Thoracic aorta (tissue), 2 donors: Measurements from ENCODE around the gene KCNMB3. TPM values are rescaled to one million over a fixed set of nuclear protein-coding genes. Genes with fewer than 3 reads are reported as not detected.

Source experiments
- ATAC-seq: fragments of 150-250 bp; one replicate; pipeline ENCODE4 v1.8.0; 2017; ENCODE audit warnings: low read depth; ENCODE audit not compliant: insufficient number of reproducible peaks, low FRiP score
- DNase-seq: peaks from one replicate; pipeline ENCODE4 v3.0.0-alpha.2; 2020; ENCODE audit warnings: low spot score
- H3K27ac ChIP-seq, 2 donors: fragments of 200-600 bp; sonication (generic); 1 replicate in 1 of 2; 2 replicates in 1 of 2; pipeline ENCODE4 v1.5.1; 2016; ENCODE audit warnings: mild to moderate bottlenecking in 2 of 2, moderate library complexity in 2 of 2
- H3K27me3 ChIP-seq: fragments of 200-600 bp; sonication (generic); replicated peaks from 2 replicates; pipeline ENCODE4 v1.6.0; 2016; ENCODE audit warnings: mild to moderate bottlenecking; ENCODE audit not compliant: insufficient read depth
- H3K36me3 ChIP-seq: fragments of 200-600 bp; sonication (generic); one replicate; pipeline ENCODE4 v1.5.1; 2016
- H3K4me1 ChIP-seq, 2 donors: fragments of 200-600 bp; sonication (generic); 1 replicate in 1 of 2; 2 replicates in 1 of 2; pipeline versions ENCODE4 v1.5.1 to v1.6.0; 2016; ENCODE audit warnings: low read depth in 2 of 2, mild to moderate bottlenecking in 1 of 2; ENCODE audit not compliant: control insufficient read depth in 1 of 2
- H3K4me3 ChIP-seq: fragments of 200-600 bp; sonication (generic); 2 replicates; pipeline ENCODE4 v1.5.1; 2016; ENCODE audit warnings: mild to moderate bottlenecking
- H3K9me3 ChIP-seq: fragments of 200-600 bp; sonication (generic); 2 replicates; pipeline ENCODE4 v1.5.1; 2016
- total RNA-seq, 2 donors: library from RNA; depleted of rRNA; stranded (reverse); fragments of >200 nt; gene quantifications; one replicate each; pipeline versions ENCODE4 v1.1.0 to v1.2.3, GENCODE V29; 2016
- TF ChIP-seq, protein P1 (sequence below): fragments of 200-600 bp; sonication (generic); IDR thresholded peaks from one replicate; pipeline ENCODE4 v1.5.1; 2019; ENCODE audit warnings: antibody characterized with exemption

KCNMB3 gene
- total RNA-seq, result 10 to 100 TPM in 1 of 2 donors, 1 to 10 TPM in 1; 7.7 to 10.3 TPM

- Histone ChIP-seq H3K27ac (no peak within 1 kb of the TSS), H3K4me3 (no peak within 1 kb of the TSS), H3K9me3 (no peaks in the 10 kb centered on the region), H3K27me3 (no peaks in the 10 kb centered on the region), H3K4me1 (no peaks in the 10 kb centered on the region), H3K36me3 (no peaks in the 10 kb centered on the region)
- TF ChIP-seq, protein P1, sequence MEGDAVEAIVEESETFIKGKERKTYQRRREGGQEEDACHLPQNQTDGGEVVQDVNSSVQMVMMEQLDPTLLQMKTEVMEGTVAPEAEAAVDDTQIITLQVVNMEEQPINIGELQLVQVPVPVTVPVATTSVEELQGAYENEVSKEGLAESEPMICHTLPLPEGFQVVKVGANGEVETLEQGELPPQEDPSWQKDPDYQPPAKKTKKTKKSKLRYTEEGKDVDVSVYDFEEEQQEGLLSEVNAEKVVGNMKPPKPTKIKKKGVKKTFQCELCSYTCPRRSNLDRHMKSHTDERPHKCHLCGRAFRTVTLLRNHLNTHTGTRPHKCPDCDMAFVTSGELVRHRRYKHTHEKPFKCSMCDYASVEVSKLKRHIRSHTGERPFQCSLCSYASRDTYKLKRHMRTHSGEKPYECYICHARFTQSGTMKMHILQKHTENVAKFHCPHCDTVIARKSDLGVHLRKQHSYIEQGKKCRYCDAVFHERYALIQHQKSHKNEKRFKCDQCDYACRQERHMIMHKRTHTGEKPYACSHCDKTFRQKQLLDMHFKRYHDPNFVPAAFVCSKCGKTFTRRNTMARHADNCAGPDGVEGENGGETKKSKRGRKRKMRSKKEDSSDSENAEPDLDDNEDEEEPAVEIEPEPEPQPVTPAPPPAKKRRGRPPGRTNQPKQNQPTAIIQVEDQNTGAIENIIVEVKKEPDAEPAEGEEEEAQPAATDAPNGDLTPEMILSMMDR, result no peak
- ATAC-seq (no peak), DNase-seq (no peak)
These were observed at the start of gene KCNMB3 for GRCh38 chr3:179250803-179251476. KCNMB3 (minus strand) TSS chr3:179251114; CDS start chr3:179250990, 124 bp downstream.

- H3K36me3 ChIP-seq, result no peaks in the 10 kb centered on the region
- no peaks in the 10 kb centered on the region for H3K4me1 ChIP-seq
- DNase-seq, result no peak
- no peak overlapping the region for H3K27ac ChIP-seq
- H3K4me3 ChIP-seq, result no peak overlapping the region
- no peak for ATAC-seq
- H3K9me3 ChIP-seq, result peaks cover 3% of the 10 kb centered on the region
- no peaks in the 10 kb centered on the region for H3K27me3 ChIP-seq
- TF ChIP-seq, protein P1, result no peak
These were observed 49.2 kb upstream of the KCNMB3 start for GRCh38 chr3:179299999-179300613.

GRCh38 chr3:179299316-179299715 lies 48.4 kb upstream of the KCNMB3 start:
- no peak for ATAC-seq
- TF ChIP-seq, protein P1, result no peak

GRCh38 chr3:179297971-179298725 lies 47.2 kb upstream of the KCNMB3 start:
- no peaks in the 10 kb centered on the region for H3K4me1 ChIP-seq
- DNase-seq, result no peak
- no peak for ATAC-seq
- peaks cover 3% of the 10 kb centered on the region for H3K9me3 ChIP-seq
- H3K27ac ChIP-seq, result no peak overlapping the region
- H3K4me3 ChIP-seq, result no peak overlapping the region
- no peaks in the 10 kb centered on the region for H3K27me3 ChIP-seq
- no peaks in the 10 kb centered on the region for H3K36me3 ChIP-seq
- TF ChIP-seq, protein P1, result no peak

More at GRCh38 chr3:179299316-179299715, 48.4 kb upstream of the KCNMB3 start:
- Histone ChIP-seq H3K27ac (no peak overlapping the region), H3K4me1 (no peaks in the 10 kb centered on the region), H3K27me3 (no peaks in the 10 kb centered on the region), H3K9me3 (peaks cover 3% of the 10 kb centered on the region), H3K36me3 (no peaks in the 10 kb centered on the region), H3K4me3 (no peak overlapping the region)
- no peak for DNase-seq

DNA sequence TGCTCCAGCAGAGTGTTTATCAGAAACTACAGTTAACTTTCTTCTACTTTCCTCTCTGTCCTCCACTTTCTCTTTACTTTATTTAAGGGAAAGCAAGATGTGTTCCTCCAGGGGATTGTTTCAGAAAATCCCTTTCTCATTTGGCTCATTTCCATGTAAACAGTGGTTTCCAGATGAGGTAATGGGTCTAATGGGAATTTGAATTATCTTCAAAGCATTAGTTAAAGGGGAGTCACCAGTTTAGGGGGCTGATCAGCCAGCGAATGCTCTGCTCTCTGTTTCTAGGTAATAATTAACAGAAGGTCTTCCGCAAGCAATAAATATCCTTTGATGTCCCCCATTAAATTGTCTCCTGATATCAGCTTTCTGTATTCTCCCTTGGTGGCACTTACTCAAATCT lies 41.5 kb upstream of the KCNMB3 start:
- TF ChIP-seq, protein P1, result no peak
- DNase-seq, result no peak
- Histone ChIP-seq H3K27ac (no peak overlapping the region), H3K9me3 (no peaks in the 10 kb centered on the region), H3K4me3 (no peak overlapping the region), H3K4me1 (no peaks in the 10 kb centered on the region), H3K36me3 (no peaks in the 10 kb centered on the region), H3K27me3 (no peaks in the 10 kb centered on the region)
- no peak for ATAC-seq
